Neuronal stem cell (in vitro differentiated cells): ENCODE data around the gene EHMT2.
A peak's percentile ranks its signal among the peaks of the same experiment; 100 is the strongest.

Experiments
- DNase-seq: peaks from one replicate; pipeline ENCODE4 v3.0.0-alpha.2; 2013; ENCODE audit warnings: low spot score
- H2AFZ ChIP-seq: one replicate; pipeline ENCODE4 v1.6.1; 2013; ENCODE audit warnings: mild to moderate bottlenecking, low read length, inconsistent platforms
- H2AK5ac ChIP-seq: 2 replicates; pipeline ENCODE4 v1.6.1; 2013; ENCODE audit warnings: low read depth, mild to moderate bottlenecking, inconsistent platforms, low read length, moderate library complexity, mixed read lengths
- H2BK120ac ChIP-seq: 2 replicates; pipeline ENCODE4 v1.6.1; 2013; ENCODE audit warnings: low read depth, mild to moderate bottlenecking, inconsistent platforms, low read length, moderate library complexity, mixed read lengths
- H2BK12ac ChIP-seq: one replicate; pipeline ENCODE4 v1.6.1; 2013; ENCODE audit warnings: low read length, inconsistent platforms
- H2BK15ac ChIP-seq: 2 replicates; pipeline ENCODE4 v1.6.1; 2013; ENCODE audit warnings: mild to moderate bottlenecking, low read length, inconsistent platforms, mixed read lengths
- H2BK5ac ChIP-seq: one replicate; pipeline ENCODE4 v1.6.1; 2013; ENCODE audit warnings: inconsistent platforms, mild to moderate bottlenecking, low read length, moderate library complexity
- H3K14ac ChIP-seq: one replicate; pipeline ENCODE4 v1.6.1; 2013; ENCODE audit warnings: low read length, inconsistent platforms
- H3K18ac ChIP-seq: 2 replicates; pipeline ENCODE4 v1.6.1; 2013; ENCODE audit warnings: low read length, inconsistent platforms
- H3K23ac ChIP-seq: 2 replicates; pipeline ENCODE4 v1.6.1; 2013; ENCODE audit warnings: low read depth, mild to moderate bottlenecking, mixed read lengths, low read length, inconsistent platforms; ENCODE audit not compliant: poor library complexity
- H3K27ac ChIP-seq: replicated peaks from 3 replicates; pipeline ENCODE4 v1.5.1; 2013; ENCODE audit warnings: low read length, inconsistent platforms
- H3K27me3 ChIP-seq, 3 experiments: 2 replicates each; pipeline ENCODE4 v1.6.1; 2013; ENCODE audit warnings: low read length in 3 of 3, mild to moderate bottlenecking in 2 of 3, inconsistent platforms in 1 of 3, low read depth in 1 of 3, mixed read lengths in 1 of 3, moderate library complexity in 1 of 3; ENCODE audit not compliant: control insufficient read depth in 3 of 3, insufficient read depth in 3 of 3
- H3K36me3 ChIP-seq, 2 donors: replicated peaks in 1 of 2; 2 replicates each; pipeline ENCODE4 v1.6.1; 2013; ENCODE audit warnings: low read length in 2 of 2; ENCODE audit not compliant: control insufficient read depth in 2 of 2, insufficient read depth in 2 of 2
- H3K4ac ChIP-seq: 2 replicates; pipeline ENCODE4 v1.6.1; 2013; ENCODE audit warnings: inconsistent platforms, mild to moderate bottlenecking, low read length, moderate library complexity
- H3K4me1 ChIP-seq, 2 donors: 1 replicate in 1 of 2; 2 replicates in 1 of 2; pipeline ENCODE4 v1.6.1; 2013; ENCODE audit warnings: low read length in 2 of 2, low read depth in 1 of 2; ENCODE audit not compliant: control insufficient read depth in 2 of 2, insufficient read depth in 1 of 2
- H3K4me2 ChIP-seq: one replicate; pipeline ENCODE4 v1.6.1; 2013; ENCODE audit warnings: mild to moderate bottlenecking, low read length, inconsistent platforms; ENCODE audit not compliant: insufficient read depth, poor library complexity, severe bottlenecking
- H3K4me3 ChIP-seq, 2 donors: 2 replicates each; pipeline ENCODE4 v1.5.1; 2013; ENCODE audit warnings: low read length in 2 of 2, mild to moderate bottlenecking in 2 of 2, inconsistent platforms in 1 of 2, moderate library complexity in 1 of 2
- H3K79me1 ChIP-seq: one replicate; pipeline ENCODE4 v1.6.1; 2013; ENCODE audit warnings: low read depth, mild to moderate bottlenecking, inconsistent platforms, low read length, moderate library complexity
- H3K9ac ChIP-seq: one replicate; pipeline ENCODE4 v1.6.1; 2013; ENCODE audit warnings: mild to moderate bottlenecking, low read depth, low read length, inconsistent platforms; ENCODE audit not compliant: poor library complexity
- H3K9me3 ChIP-seq, 2 donors: replicated peaks in 1 of 2; 2 replicates each; pipeline versions ENCODE3 to v1.6.1; 2013; ENCODE audit warnings: low read length in 2 of 2, mild to moderate bottlenecking in 2 of 2, inconsistent platforms in 1 of 2, low read depth in 1 of 2, mixed read lengths in 1 of 2, moderate library complexity in 1 of 2; ENCODE audit not compliant: control insufficient read depth in 2 of 2, insufficient read depth in 1 of 2
- H4K8ac ChIP-seq: one replicate; pipeline ENCODE4 v1.6.1; 2013; ENCODE audit warnings: low read depth, mild to moderate bottlenecking, inconsistent platforms, low read length, moderate library complexity
- H4K91ac ChIP-seq: one replicate; pipeline ENCODE4 v1.6.1; 2013; ENCODE audit warnings: low read length, low read depth, mild to moderate bottlenecking, inconsistent platforms; ENCODE audit not compliant: poor library complexity
- WGBS, 2 donors: extraction: QIAGEN DNeasy Blood & Tissue Kit; methylation state at CpG; one replicate each; pipeline ENCODE4 v1.1.7; 2013; ENCODE audit warnings: missing lambda C conversion rate in 2 of 2, mixed read lengths in 1 of 2; ENCODE audit not compliant: insufficient read length in 2 of 2, insufficient replicate concordance in 1 of 2; ENCODE audit errors: extremely low coverage in 2 of 2; 5-methylcytosine and 5-hydroxymethylcytosine counted together

The EHMT2 gene

DNA sequence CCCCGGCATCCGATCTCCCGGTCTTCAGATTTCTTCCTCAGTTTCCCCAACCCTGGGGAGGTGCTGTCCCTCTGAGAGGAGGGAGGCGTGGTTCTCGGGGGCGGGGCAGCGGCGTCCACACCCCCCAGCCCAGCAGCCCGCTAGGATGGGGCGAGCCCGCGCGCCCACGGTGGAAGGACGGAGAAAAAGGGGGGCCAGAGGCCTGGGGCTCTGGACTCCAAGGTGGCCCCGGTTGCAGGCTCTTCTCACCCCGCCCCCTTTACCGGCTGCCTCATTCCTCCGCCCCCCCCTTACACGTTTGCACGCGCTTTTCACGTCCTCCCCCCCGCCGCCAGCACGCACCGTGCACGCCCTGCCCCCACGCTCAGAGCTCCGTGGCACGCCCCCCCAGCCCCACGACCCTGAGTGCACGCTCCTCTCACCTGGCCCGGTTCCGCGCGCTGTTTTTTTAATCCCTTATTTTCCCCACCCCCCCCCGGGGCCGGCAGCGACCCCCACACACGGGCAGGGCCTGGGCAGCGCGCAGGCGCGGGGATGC lies 4.0 kb upstream of the EHMT2 start:
- H3K27ac ChIP-seq: peak overlapping the region; percentile 74
- no CpG with 5 or more reads among the region's 45 CpGs for WGBS, 2 donors

DNA sequence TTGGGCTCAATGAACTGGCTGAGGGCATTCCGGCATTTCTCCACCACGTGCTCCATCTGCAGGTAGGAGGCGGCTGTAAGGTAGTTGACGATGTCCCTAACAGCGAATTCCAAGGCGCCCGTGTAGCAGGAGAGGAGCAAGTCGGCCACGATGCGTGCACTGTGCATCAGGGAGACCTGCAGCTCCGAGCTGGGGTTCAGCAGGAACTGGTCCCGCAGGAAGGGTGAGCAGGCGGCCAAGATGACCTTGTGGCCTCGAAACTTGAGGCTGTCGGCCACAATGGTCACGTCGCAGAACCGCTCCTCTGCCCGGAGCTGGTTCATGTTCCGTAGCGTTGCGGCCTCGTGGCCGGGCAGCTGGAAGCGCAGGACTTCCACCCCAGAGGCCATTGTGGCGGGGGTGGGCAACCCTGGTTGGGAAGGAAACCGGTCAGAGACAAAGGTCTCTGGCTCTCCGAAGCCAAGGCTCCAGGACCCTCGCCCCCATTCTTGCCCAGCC lies 3.5 kb upstream of the EHMT2 start:
- Histone ChIP-seq H2BK5ac (peak overlapping the region; percentile 69), H4K91ac (no peak overlapping the region), H3K27me3 (peaks cover 0 to 3% (median 0%) of the 10 kb centered on the region in 3 experiments), H3K18ac (peak overlapping the region; percentile 96), H2BK120ac (no peak overlapping the region), H3K14ac (no peak overlapping the region), H2AK5ac (peak overlapping the region; percentile 87), H2AFZ (peak overlapping the region; percentile 92), H3K4me3 (peak overlapping the region; percentile 65 to 82), H2BK12ac (peak overlapping the region; percentile 4), H3K9ac (peak overlapping the region; percentile 85), H3K79me1 (peaks cover 21% of the 10 kb centered on the region), H2BK15ac (peak overlapping the region; percentile 77), H3K4me1 (peaks cover 21 to 25% of the 10 kb centered on the region in 2 donors), H3K9me3 (no peaks in the 10 kb centered on the region), H3K27ac (peak overlapping the region; percentile 74), H3K4ac (no peak overlapping the region), H4K8ac (no peak overlapping the region), H3K23ac (peak overlapping the region; percentile 83), H3K36me3 (peaks cover 12 to 29% of the 10 kb centered on the region in 2 donors), H3K4me2 (peak overlapping the region; percentile 61)
- WGBS, 2 donors: no CpG with 5 or more reads among the region's 29 CpGs
- no peak for DNase-seq

More for the DNA sequence above, 4.0 kb upstream of the EHMT2 start:
- Histone ChIP-seq H4K91ac (no peak overlapping the region), H3K4me3 (peak overlapping the region; percentile 65 to 82), H3K27me3 (peaks cover 0 to 3% (median 0%) of the 10 kb centered on the region in 3 experiments), H2AK5ac (peak overlapping the region; percentile 87), H3K14ac (no peak overlapping the region), H3K4me2 (peak overlapping the region; percentile 61), H3K79me1 (peaks cover 16% of the 10 kb centered on the region), H3K23ac (peak overlapping the region; percentile 83), H3K9me3 (no peaks in the 10 kb centered on the region), H3K36me3 (peaks cover 7 to 24% of the 10 kb centered on the region in 2 donors), H3K18ac (peak overlapping the region; percentile 96), H2BK15ac (peak overlapping the region; percentile 77), H3K4me1 (peaks cover 25% of the 10 kb centered on the region in 2 donors), H2BK12ac (peak overlapping the region; percentile 4), H4K8ac (no peak overlapping the region), H3K4ac (no peak overlapping the region), H2BK5ac (peak overlapping the region; percentile 69), H2BK120ac (no peak overlapping the region), H3K9ac (peak overlapping the region; percentile 97), H2AFZ (peak overlapping the region; percentile 92)
- peak; percentile 24 for DNase-seq

DNA sequence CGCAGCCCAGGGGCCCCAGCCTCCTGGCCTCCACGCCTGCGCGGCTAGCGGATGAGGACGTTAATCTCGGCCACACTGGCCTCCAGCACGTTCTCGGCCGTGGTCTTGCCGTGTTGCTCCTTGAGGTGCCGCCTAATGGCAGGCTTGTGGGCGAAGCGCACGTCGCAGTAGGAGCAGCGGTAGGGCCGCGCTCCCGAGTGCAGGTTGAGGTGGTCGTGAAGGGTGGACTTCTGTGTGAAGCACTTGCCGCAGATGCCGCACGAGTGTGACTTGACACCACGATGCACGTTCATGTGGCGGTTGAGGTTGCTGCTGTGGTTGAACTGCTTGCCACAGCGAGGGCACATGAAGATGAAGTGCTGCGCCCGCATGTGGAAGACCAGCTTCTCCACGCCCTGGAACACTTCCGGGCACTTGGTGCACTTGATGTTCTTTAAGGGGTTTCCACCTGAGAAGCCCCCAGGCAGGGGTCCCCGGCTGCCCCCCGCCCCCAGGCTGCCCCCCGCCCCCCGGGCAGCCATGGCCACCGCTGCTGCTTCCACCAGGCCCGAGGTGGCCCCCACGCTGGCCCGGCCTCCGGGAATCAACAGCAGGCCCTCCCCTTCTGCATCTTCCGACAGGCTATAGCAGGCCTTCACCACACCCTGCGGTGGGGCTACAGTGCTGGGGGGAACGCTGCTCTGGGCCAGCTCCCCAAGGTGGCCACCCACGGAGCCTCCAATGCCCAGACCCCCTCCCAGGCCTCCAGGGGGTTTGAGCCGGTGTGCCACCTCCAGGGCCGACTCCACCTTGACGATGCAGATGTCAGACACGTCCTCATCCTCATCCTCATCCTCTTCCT lies 2.6 kb upstream of the EHMT2 start:
- Histone ChIP-seq H3K4me3 (no peak overlapping the region), H4K91ac (no peak overlapping the region), H3K9me3 (no peaks in the 10 kb centered on the region), H3K14ac (no peak overlapping the region), H3K27ac (no peak overlapping the region), H2BK12ac (no peak overlapping the region), H3K23ac (peak overlapping the region; percentile 25), H2BK15ac (no peak overlapping the region), H3K4ac (no peak overlapping the region), H2BK120ac (no peak overlapping the region), H3K18ac (no peak overlapping the region), H3K4me1 (peaks cover 20 to 25% of the 10 kb centered on the region in 2 donors), H3K4me2 (peak overlapping the region; percentile 4), H3K9ac (peak overlapping the region; percentile 74), H4K8ac (no peak overlapping the region), H2AK5ac (peak overlapping the region; percentile 57), H3K27me3 (peaks cover 0 to 3% (median 0%) of the 10 kb centered on the region in 3 experiments), H3K79me1 (peaks cover 21% of the 10 kb centered on the region), H2AFZ (no peak overlapping the region), H3K36me3 (peaks cover 17 to 38% of the 10 kb centered on the region in 2 donors), H2BK5ac (no peak overlapping the region)
- DNase-seq: no peak
- no CpG with 5 or more reads among the region's 49 CpGs for WGBS, 2 donors

DNA sequence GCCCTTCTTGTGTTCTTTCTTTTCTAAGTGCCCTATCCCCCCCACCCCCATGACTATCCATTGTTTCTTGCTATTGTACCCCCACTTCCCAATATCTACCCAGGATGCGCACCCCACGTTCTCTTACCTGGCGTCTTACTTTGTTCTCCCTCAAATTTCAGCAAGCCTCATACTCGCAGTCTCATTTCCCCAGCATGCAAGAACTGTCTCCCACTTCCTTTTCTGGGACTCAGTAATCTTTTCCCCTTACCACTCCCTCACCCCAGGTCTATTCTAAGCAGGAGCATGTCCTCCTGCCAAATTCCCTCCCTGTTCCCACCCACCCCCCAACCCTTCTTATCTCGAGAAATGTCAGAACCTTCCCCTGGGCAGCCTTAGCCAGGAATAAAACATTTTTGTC lies 1.7 kb upstream of the EHMT2 start:
- Histone ChIP-seq H3K9ac (no peak overlapping the region), H3K18ac (no peak overlapping the region), H4K8ac (no peak overlapping the region), H2AK5ac (no peak overlapping the region), H2BK120ac (no peak overlapping the region), H4K91ac (no peak overlapping the region), H3K23ac (no peak overlapping the region), H2AFZ (no peak overlapping the region), H3K4me2 (peak overlapping the region; percentile 18), H3K14ac (no peak overlapping the region), H2BK12ac (no peak overlapping the region), H3K79me1 (peaks cover 21% of the 10 kb centered on the region), H2BK15ac (no peak overlapping the region), H3K4ac (no peak overlapping the region), H3K4me3 (no peak overlapping the region), H2BK5ac (no peak overlapping the region), H3K27ac (no peak overlapping the region), H3K4me1 (peaks cover 20 to 25% of the 10 kb centered on the region in 2 donors), H3K9me3 (no peaks in the 10 kb centered on the region), H3K27me3 (no peaks in the 10 kb centered on the region), H3K36me3 (peaks cover 22 to 47% of the 10 kb centered on the region in 2 donors)
- no CpG with 5 or more reads among the region's 5 CpGs for whole genome bisulfite sequencing, 2 donors
- no peak for DNase-seq
